HG02973 (cell line): ENCODE results near the gene KRT23.
"Not testable (repeated sequence)": the region's sequence is repeated elsewhere in the genome, so short reads cannot be mapped to it uniquely, and the experiment has no call there.

ENCODE experiments used
- ATAC-seq: cut with Tn5 transposase; IDR thresholded peaks from one replicate; pipeline ENCODE4 v1.9.1; 2021; ENCODE audit warnings: moderate library complexity; ENCODE audit not compliant: unreplicated experiment

KRT23 gene

GRCh38 chr17:40950176-40950575, 12.7 kb upstream of the KRT23 start:
- no peak for ATAC-seq

GRCh38 chr17:40949418-40949817, 12.0 kb upstream of the KRT23 start:
- ATAC-seq = no peak

- ATAC-seq = no peak
These were observed 10.5 kb upstream of the KRT23 start for GRCh38 chr17:40947929-40948328.

GRCh38 chr17:40945414-40945813, 8.0 kb upstream of the KRT23 start:
- no peak for ATAC-seq

GRCh38 chr17:40944531-40944930, 7.1 kb upstream of the KRT23 start:
- ATAC-seq = no peak

GRCh38 chr17:40942553-40942952, 5.1 kb upstream of the KRT23 start:
- ATAC-seq = no peak

- ATAC-seq = no peak
These were observed 2.8 kb upstream of the KRT23 start for GRCh38 chr17:40940266-40940665.

- ATAC-seq = no peak
These were observed 1.5 kb upstream of the KRT23 start for GRCh38 chr17:40938981-40939380.

- no peak for ATAC-seq
These were observed 470 bp downstream of the KRT23 start for GRCh38 chr17:40936976-40937375.

GRCh38 chr17:40936437-40936971, 942 bp downstream of the KRT23 start:
- ATAC-seq = no peak

- no peak for ATAC-seq
These were observed 1.8 kb downstream of the KRT23 start for GRCh38 chr17:40935624-40936023.

GRCh38 chr17:40932608-40933007, 4.8 kb downstream of the KRT23 start:
- no peak for ATAC-seq

- ATAC-seq = no peak
These were observed 6.1 kb downstream of the KRT23 start for GRCh38 chr17:40931311-40931710.

GRCh38 chr17:40926341-40926740, 11.1 kb downstream of the KRT23 start:
- ATAC-seq = no peak

- no peak for ATAC-seq
These were observed 15.2 kb downstream of the KRT23 start for GRCh38 chr17:40922239-40922638.

- ATAC-seq = no peak
These were observed 16.4 kb downstream of the KRT23 start for GRCh38 chr17:40921026-40921425.

- ATAC-seq = not testable (repeated sequence)
These were observed 20.3 kb downstream of the KRT23 start for GRCh38 chr17:40917116-40917515.

GRCh38 chr17:40916366-40916765, 21.1 kb downstream of the KRT23 start:
- no peak for ATAC-seq

- ATAC-seq = no peak
These were observed 21.7 kb downstream of the KRT23 start for GRCh38 chr17:40915721-40916256.

- no peak for ATAC-seq
These were observed 22.2 kb downstream of the KRT23 start for GRCh38 chr17:40915199-40915661.

- ATAC-seq = no peak
These were observed 23.2 kb downstream of the KRT23 start for GRCh38 chr17:40914075-40914855.

GRCh38 chr17:40912486-40913210, 24.8 kb downstream of the KRT23 start:
- no peak for ATAC-seq
